Activated CD4-positive, alpha-beta T cell treated with anti-CD3 and anti-CD28 coated beads for 24 hours (primary cell): Measurements from ENCODE around the gene CCT4.
"Not testable (repeated sequence)": the region's sequence is repeated elsewhere in the genome, so short reads cannot be mapped to it uniquely, and the experiment has no call there.

ENCODE experiments used
- DNase-seq, 2 donors: peaks; one replicate each; pipeline ENCODE4 v3.0.0-alpha.2; 2020; ENCODE audit warnings: low read depth in 2 of 2

CCT4 gene

GRCh38 chr2:61879351-61879750 lies 9.1 kb downstream of the CCT4 start:
- not testable (repeated sequence) for DNase-seq

DNA sequence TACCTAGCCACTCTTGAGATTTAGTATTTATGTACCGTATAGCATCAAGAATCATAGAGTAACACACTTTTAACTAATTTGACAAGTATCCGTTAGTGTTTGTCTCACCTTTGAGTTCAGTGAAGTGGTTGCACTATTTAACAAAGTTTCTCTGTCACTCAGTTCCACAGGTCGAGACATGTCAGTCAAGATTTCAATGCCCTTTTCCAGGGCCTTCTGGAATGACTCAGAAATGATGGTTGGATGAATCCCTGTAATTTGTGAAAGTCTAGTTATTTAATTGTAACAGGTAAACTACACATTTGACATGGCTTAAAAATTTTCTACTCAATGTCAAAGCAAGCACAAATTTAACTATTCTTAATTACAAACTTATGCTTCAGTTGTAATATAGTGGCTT lies 9.7 kb downstream of the CCT4 start:
- DNase-seq = no peak

- no peak for DNase-seq
These were observed 10.7 kb downstream of the CCT4 start for GRCh38 chr2:61877571-61878245.

DNA sequence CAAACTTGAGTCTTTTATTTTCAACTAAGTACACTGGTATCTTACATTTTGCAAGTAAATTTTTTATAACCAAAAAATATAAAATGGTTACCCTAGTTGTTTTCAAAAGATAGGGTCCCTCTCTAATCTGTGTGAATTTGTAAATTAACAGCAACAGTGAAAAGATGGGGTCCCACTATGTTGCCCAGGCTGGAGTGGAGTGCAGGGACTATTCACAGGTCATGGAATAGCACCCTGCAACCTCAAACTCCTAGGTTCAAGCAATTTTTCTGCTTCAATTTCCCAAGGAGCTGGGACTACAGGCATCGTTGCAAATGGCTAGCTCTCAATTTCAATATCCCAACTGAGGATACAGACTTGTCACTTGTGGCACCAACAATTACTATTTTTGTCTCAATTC lies 12.1 kb downstream of the CCT4 start:
- no peak for DNase-seq

GRCh38 chr2:61866482-61867089 lies 21.9 kb downstream of the CCT4 start:
- DNase-seq = not testable (repeated sequence)

- DNase-seq = no peak
These were observed 26.4 kb downstream of the CCT4 start for GRCh38 chr2:61862085-61862484.

GRCh38 chr2:61857224-61857623 lies 31.2 kb downstream of the CCT4 start:
- DNase-seq = no peak

DNA sequence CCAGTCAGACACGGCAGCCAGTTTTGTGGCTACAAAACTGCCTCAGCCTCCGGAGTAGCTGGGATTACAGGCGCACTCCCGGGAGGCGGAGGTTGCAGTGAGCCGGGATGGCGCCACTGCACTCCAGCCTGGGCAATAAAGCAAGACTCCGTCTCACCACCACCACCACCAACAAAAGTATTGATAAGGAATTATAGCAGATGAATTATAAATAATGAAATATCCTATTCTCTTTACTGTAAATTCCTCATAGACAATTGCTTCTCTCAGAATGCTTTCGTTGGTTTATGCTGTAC lies 33.2 kb downstream of the CCT4 start:
- no peak for DNase-seq

DNA sequence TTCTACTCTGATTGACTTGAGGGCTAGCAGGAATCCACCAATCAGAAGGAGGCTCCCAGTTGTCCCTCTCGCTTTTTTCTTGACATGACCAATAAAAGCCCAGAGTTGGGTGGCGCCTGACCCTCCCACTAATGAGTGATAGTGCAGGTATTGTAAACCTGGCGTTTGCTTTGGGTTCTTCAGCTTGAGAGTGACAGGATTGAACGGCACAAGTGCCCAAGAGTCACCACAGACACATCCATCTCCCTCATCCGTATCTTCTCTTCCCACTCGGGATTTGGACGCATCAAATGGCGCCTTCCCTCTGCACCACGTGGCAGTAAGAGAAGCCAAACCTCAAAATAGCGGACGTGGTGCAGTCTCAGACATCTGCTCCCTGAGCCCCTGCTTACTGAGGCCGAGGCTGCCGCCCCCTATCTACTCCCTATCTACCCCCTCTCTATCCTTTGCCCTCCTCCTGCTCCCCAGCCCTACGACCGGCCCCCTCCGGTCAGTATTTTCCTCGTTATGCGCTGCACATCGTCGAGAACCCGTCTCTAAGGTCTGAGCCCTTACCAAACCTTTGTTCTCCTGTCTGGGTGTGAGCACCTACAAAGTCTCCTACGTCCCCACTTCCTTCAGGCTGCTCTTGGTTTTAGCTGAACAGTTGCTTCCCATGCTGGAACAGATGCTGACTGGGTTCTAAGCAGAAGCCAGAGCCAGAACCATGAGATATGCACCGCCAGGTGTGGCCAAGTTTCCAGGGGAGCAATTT lies 33.7 kb downstream of the CCT4 start:
- peak in 1 of 2 donors; percentile 80 for DNase-seq

- DNase-seq = peak; percentile 58 to 78
These were observed 34.5 kb downstream of the CCT4 start, which contains the start of gene FAM161A for GRCh38 chr2:61853847-61854563. TSS of gene FAM161A (minus strand) at chr2:61854060. CDS start at chr2:61854041, 19 bp downstream.

DNA sequence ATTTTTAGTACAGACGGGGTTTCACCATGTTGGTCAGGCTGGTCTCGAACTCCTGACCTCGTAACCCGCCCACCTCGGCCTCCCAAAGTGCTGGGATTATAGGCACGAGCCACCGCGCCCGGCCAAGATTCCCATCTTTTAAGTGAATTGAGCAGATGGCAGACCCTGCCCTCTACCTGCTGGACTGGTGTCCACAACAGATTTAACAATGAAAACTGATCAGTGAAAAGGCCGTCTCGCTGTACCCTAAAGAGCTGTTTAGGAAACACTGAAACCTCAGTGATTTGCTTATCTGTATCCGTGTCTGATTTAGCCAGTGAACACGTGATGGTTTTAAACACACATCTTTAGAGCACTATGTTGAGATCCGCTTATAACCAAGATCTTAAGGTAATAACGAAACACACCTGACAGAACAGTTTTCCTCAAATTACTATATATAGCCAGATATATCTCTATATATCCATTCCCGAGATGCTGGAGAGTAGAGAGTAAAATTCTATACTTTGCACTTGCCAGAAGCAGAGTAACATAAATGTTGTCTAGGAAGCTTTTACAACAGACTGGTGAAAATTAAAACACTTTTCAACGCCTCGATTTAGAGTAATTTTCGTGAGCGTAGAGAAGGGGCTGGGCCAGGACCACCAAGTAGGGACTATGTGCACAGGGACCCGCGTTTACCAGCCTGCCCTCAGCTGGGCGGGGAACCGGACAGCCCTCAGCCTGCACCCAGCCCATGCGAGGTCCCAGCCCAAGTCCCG lies 35.2 kb downstream of the CCT4 start:
- DNase-seq = no peak

GRCh38 chr2:61851270-61851669 lies 37.2 kb downstream of the CCT4 start:
- not testable (repeated sequence) for DNase-seq

GRCh38 chr2:61845320-61845719 lies 43.1 kb downstream of the CCT4 start:
- no peak for DNase-seq

DNA sequence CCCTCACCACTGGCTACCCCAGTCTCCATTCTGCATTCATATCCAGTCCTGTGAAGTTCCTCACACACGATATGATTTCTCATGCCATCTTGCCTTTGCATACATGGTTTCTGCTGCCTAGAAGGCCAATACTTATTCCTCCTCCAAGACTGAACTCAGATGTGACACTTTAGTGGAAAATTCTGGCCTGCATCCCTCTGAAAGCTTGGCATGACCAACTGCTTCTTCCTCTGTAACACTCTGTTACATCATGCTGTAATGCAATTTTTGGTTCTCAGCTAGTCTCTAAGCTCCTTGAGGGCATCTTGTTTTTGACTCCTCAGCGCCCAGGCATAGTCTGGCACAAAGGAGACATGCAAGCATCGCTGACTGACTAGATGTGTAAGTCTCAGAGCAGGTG lies 47.2 kb downstream of the CCT4 start:
- DNase-seq = no peak

DNA sequence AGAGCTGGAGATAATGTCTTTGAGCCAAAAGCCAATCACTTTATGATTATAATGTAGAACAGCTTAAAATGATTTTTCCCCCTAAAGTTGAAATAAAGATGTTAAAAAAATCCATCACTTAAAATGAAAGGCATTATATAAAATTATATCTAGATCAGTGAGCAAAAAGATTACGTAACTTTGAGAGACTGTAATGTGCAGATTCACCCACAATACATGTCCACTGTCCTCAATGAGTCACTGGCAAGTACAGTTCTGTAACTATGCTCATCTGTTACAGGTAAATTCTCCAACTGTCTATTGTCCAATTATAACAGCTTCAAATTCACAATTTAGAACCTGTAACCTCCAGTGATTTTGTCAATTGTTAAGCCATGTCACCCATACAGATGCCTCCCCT lies 53.6 kb downstream of the CCT4 start:
- no peak for DNase-seq

- DNase-seq = no peak
These were observed 54.5 kb downstream of the CCT4 start for GRCh38 chr2:61833971-61834370.

DNA sequence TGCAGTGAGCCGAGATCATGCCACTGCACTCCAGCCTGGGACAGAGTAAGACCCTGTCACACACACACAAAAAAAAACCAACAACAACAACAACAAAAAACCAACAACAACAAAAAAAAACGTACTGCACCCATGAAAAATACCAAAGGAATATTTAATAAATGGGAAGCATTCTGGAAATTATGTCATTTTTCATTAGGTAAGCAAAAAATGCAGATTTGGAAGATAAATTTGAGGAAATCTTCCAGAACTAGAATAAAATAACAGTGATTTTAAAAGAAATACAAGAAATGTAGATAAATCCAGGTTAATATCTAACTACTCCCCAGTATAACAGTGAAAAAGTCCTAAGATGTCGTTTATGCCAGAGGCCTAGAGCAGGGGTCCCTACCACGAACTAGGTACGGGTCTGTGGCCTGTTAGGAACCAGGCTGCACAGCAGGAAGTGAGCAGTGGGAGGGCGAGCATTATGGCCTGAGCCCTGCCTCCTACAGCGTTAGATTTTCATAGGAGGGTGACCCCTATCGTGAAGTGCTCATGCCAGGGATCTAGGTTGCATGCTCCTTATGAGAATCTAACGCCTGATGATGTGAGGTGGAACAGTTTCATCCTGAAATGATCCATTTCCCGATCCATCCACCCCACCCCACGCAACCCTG lies 56.1 kb downstream of the CCT4 start:
- no peak for DNase-seq

- no peak for DNase-seq
These were observed 66.2 kb downstream of the CCT4 start for GRCh38 chr2:61822255-61822654.
